ENCODE measurements around the gene RAB35.

The RAB35 gene

GRCh38 chr12:120092551-120093335, 23.8 kb downstream of the RAB35 start:
- Histone ChIP-seq H3K27ac (ENCODE audit: low read length) (no peak overlapping the region), H3K36me3 (ENCODE audit: control insufficient read depth in 1 of 2, insufficient read depth in 2 of 2, low read length in 2 of 2) (peaks cover 19 to 20% of the 10 kb centered on the region in 2 donors), H3K4me3 (ENCODE audit: low read depth in 1 of 2, low read length in 2 of 2) (no peak overlapping the region), H3K27me3 (ENCODE audit: low read depth, low read length) (no peaks in the 10 kb centered on the region), H3K9me3 (ENCODE audit: control insufficient read depth in 1 of 2, low read length in 2 of 2) (no peaks in the 10 kb centered on the region), H3K4me1 (ENCODE audit: control insufficient read depth in 1 of 2, insufficient read depth in 2 of 2, low read length in 2 of 2) (peaks cover 0 to 10% of the 10 kb centered on the region in 2 donors)

- no peaks in the 10 kb centered on the region for H3K27me3 ChIP-seq (ENCODE audit: low read depth, low read length)
- peaks cover 3 to 16% of the 10 kb centered on the region in 2 donors for H3K4me1 ChIP-seq (ENCODE audit: control insufficient read depth in 1 of 2, insufficient read depth in 2 of 2, low read length in 2 of 2)
- no peak overlapping the region for H3K4me3 ChIP-seq (ENCODE audit: low read depth in 1 of 2, low read length in 2 of 2)
- peaks cover 10 to 13% of the 10 kb centered on the region in 2 donors for H3K36me3 ChIP-seq (ENCODE audit: control insufficient read depth in 1 of 2, insufficient read depth in 2 of 2, low read length in 2 of 2)
- H3K27ac ChIP-seq (ENCODE audit: low read length), result no peak overlapping the region
- no peaks in the 10 kb centered on the region for H3K9me3 ChIP-seq (ENCODE audit: control insufficient read depth in 1 of 2, low read length in 2 of 2)
Measured at GRCh38 chr12:120091371-120092090, 25.0 kb downstream of the RAB35 start.

- Histone ChIP-seq H3K9me3 (ENCODE audit: control insufficient read depth in 1 of 2, low read length in 2 of 2) (no peaks in the 10 kb centered on the region), H3K36me3 (ENCODE audit: control insufficient read depth in 1 of 2, insufficient read depth in 2 of 2, low read length in 2 of 2) (peaks cover 2 to 5% of the 10 kb centered on the region in 2 donors), H3K4me1 (ENCODE audit: control insufficient read depth in 1 of 2, insufficient read depth in 2 of 2, low read length in 2 of 2) (peaks cover 3 to 16% of the 10 kb centered on the region in 2 donors), H3K27me3 (ENCODE audit: low read depth, low read length) (no peaks in the 10 kb centered on the region), H3K4me3 (ENCODE audit: low read depth in 1 of 2, low read length in 2 of 2) (no peak overlapping the region), H3K27ac (ENCODE audit: low read length) (no peak overlapping the region)
Measured at GRCh38 chr12:120090626-120091295, 25.8 kb downstream of the RAB35 start.

GRCh38 chr12:120090206-120090605, 26.3 kb downstream of the RAB35 start:
- H3K27me3 ChIP-seq (ENCODE audit: low read depth, low read length), result no peaks in the 10 kb centered on the region
- H3K4me1 ChIP-seq (ENCODE audit: control insufficient read depth in 1 of 2, insufficient read depth in 2 of 2, low read length in 2 of 2), result peaks cover 3 to 16% of the 10 kb centered on the region in 2 donors
- H3K36me3 ChIP-seq (ENCODE audit: control insufficient read depth in 1 of 2, insufficient read depth in 2 of 2, low read length in 2 of 2), result peaks cover 0 to 5% of the 10 kb centered on the region in 2 donors
- no peaks in the 10 kb centered on the region for H3K9me3 ChIP-seq (ENCODE audit: control insufficient read depth in 1 of 2, low read length in 2 of 2)
- no peak overlapping the region for H3K27ac ChIP-seq (ENCODE audit: low read length)
- no peak overlapping the region for H3K4me3 ChIP-seq (ENCODE audit: low read depth in 1 of 2, low read length in 2 of 2)

- no peaks in the 10 kb centered on the region for H3K27me3 ChIP-seq (ENCODE audit: low read depth, low read length)
- peaks cover 3 to 16% of the 10 kb centered on the region in 2 donors for H3K4me1 ChIP-seq (ENCODE audit: control insufficient read depth in 1 of 2, insufficient read depth in 2 of 2, low read length in 2 of 2)
- H3K36me3 ChIP-seq (ENCODE audit: control insufficient read depth in 1 of 2, insufficient read depth in 2 of 2, low read length in 2 of 2), result peaks cover 0 to 5% of the 10 kb centered on the region in 2 donors
- H3K27ac ChIP-seq (ENCODE audit: low read length), result no peak overlapping the region
- H3K9me3 ChIP-seq (ENCODE audit: control insufficient read depth in 1 of 2, low read length in 2 of 2), result no peaks in the 10 kb centered on the region
- H3K4me3 ChIP-seq (ENCODE audit: low read depth in 1 of 2, low read length in 2 of 2), result no peak overlapping the region
Measured at GRCh38 chr12:120089796-120090195, 26.8 kb downstream of the RAB35 start.

- no peak overlapping the region for H3K27ac ChIP-seq (ENCODE audit: low read length)
- no peaks in the 10 kb centered on the region for H3K9me3 ChIP-seq (ENCODE audit: control insufficient read depth in 1 of 2, low read length in 2 of 2)
- no peaks in the 10 kb centered on the region for H3K27me3 ChIP-seq (ENCODE audit: low read depth, low read length)
- H3K4me1 ChIP-seq (ENCODE audit: control insufficient read depth in 1 of 2, insufficient read depth in 2 of 2, low read length in 2 of 2), result peaks cover 3 to 16% of the 10 kb centered on the region in 2 donors
- H3K4me3 ChIP-seq (ENCODE audit: low read depth in 1 of 2, low read length in 2 of 2), result no peak overlapping the region
- no peaks in the 10 kb centered on the region for H3K36me3 ChIP-seq (ENCODE audit: control insufficient read depth in 1 of 2, insufficient read depth in 2 of 2, low read length in 2 of 2)
Measured at GRCh38 chr12:120089105-120089504, 27.4 kb downstream of the RAB35 start.

GRCh38 chr12:120086801-120087621, 29.5 kb downstream of the RAB35 start:
- peak overlapping the region; percentile 49 for H3K27ac ChIP-seq (ENCODE audit: low read length)
- H3K4me3 ChIP-seq (ENCODE audit: low read depth in 1 of 2, low read length in 2 of 2), result peak overlapping the region; percentile 47 to 56

GRCh38 chr12:120085920-120086645, 30.5 kb downstream of the RAB35 start:
- H3K27ac ChIP-seq (ENCODE audit: low read length), result no peak overlapping the region
- H3K4me1 ChIP-seq (ENCODE audit: control insufficient read depth in 1 of 2, insufficient read depth in 2 of 2, low read length in 2 of 2), result peaks cover 3 to 7% of the 10 kb centered on the region in 2 donors
- no peaks in the 10 kb centered on the region for H3K36me3 ChIP-seq (ENCODE audit: control insufficient read depth in 1 of 2, insufficient read depth in 2 of 2, low read length in 2 of 2)
- H3K9me3 ChIP-seq (ENCODE audit: control insufficient read depth in 1 of 2, low read length in 2 of 2), result no peaks in the 10 kb centered on the region
- H3K4me3 ChIP-seq (ENCODE audit: low read depth in 1 of 2, low read length in 2 of 2), result peak overlapping the region in 1 of 2 donors; percentile 47
- H3K27me3 ChIP-seq (ENCODE audit: low read depth, low read length), result no peaks in the 10 kb centered on the region

More at GRCh38 chr12:120086801-120087621, 29.5 kb downstream of the RAB35 start:
- Histone ChIP-seq H3K9me3 (ENCODE audit: control insufficient read depth in 1 of 2, low read length in 2 of 2) (no peaks in the 10 kb centered on the region), H3K4me1 (ENCODE audit: control insufficient read depth in 1 of 2, insufficient read depth in 2 of 2, low read length in 2 of 2) (peaks cover 3 to 7% of the 10 kb centered on the region in 2 donors), H3K36me3 (ENCODE audit: control insufficient read depth in 1 of 2, insufficient read depth in 2 of 2, low read length in 2 of 2) (no peaks in the 10 kb centered on the region), H3K27me3 (ENCODE audit: low read depth, low read length) (no peaks in the 10 kb centered on the region)

- no peak overlapping the region for H3K27ac ChIP-seq (ENCODE audit: low read length)
- H3K4me1 ChIP-seq (ENCODE audit: control insufficient read depth in 1 of 2, insufficient read depth in 2 of 2, low read length in 2 of 2), result no peaks in the 10 kb centered on the region
Measured at GRCh38 chr12:120081641-120082040, 34.9 kb downstream of the RAB35 start.

More at GRCh38 chr12:120081641-120082040, 34.9 kb downstream of the RAB35 start:
- Histone ChIP-seq H3K27me3 (ENCODE audit: low read depth, low read length) (no peaks in the 10 kb centered on the region), H3K4me3 (ENCODE audit: low read depth in 1 of 2, low read length in 2 of 2) (no peak overlapping the region), H3K9me3 (ENCODE audit: control insufficient read depth in 1 of 2, low read length in 2 of 2) (no peaks in the 10 kb centered on the region), H3K36me3 (ENCODE audit: control insufficient read depth in 1 of 2, insufficient read depth in 2 of 2, low read length in 2 of 2) (no peaks in the 10 kb centered on the region)
